CD4-positive, alpha-beta T cell treated with Interleukin-17A for 4 hours (primary cell): ENCODE data around the gene MINDY3.

ENCODE experiments used
- DNase-seq: peaks from one replicate; pipeline ENCODE4 v3.0.0-alpha.2; 2020; ENCODE audit warnings: mixed read lengths

MINDY3 gene

GRCh38 chr10:15729890-15730289 lies 130.4 kb downstream of the MINDY3 start:
- no peak for DNase-seq
